MM.1S (cell line): ENCODE results near the gene MCTP2.

ENCODE experiments used
- EZH2 ChIP-seq: fragments of 300-600 bp; sonication (generic); optimal IDR thresholded peaks from 2 replicates; pipeline ENCODE3; 2017; ENCODE audit warnings: low read depth, mild to moderate bottlenecking, antibody characterized with exemption, low read length, mixed read lengths
- TF ChIP-seq, protein P1 (sequence below): fragments of 300-600 bp; sonication (generic); IDR thresholded peaks from 2 replicates; pipeline ENCODE4 v1.5.1; 2016; ENCODE audit warnings: antibody characterized with exemption, low read length, mixed read lengths

DNA sequence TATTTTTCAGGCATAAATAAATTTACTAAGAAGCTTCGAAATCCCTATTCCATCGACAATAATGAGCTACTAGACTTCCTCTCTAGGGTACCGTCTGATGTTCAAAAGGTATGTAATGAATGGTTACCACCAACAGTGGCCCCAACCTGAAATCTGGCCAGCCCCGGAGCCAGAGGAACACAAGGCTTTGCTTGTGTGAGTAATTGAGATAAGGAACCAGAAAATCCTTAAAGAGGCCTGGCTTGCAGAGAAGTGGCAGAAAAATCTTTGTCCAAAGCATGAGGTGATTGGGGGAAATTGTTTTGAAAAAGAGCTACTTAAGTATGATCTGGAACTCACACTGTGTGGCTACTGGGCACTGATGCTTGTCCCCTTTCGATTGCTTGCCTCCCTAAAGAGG, 245.3 kb downstream of the MCTP2 start:
- TF ChIP-seq, protein P1, sequence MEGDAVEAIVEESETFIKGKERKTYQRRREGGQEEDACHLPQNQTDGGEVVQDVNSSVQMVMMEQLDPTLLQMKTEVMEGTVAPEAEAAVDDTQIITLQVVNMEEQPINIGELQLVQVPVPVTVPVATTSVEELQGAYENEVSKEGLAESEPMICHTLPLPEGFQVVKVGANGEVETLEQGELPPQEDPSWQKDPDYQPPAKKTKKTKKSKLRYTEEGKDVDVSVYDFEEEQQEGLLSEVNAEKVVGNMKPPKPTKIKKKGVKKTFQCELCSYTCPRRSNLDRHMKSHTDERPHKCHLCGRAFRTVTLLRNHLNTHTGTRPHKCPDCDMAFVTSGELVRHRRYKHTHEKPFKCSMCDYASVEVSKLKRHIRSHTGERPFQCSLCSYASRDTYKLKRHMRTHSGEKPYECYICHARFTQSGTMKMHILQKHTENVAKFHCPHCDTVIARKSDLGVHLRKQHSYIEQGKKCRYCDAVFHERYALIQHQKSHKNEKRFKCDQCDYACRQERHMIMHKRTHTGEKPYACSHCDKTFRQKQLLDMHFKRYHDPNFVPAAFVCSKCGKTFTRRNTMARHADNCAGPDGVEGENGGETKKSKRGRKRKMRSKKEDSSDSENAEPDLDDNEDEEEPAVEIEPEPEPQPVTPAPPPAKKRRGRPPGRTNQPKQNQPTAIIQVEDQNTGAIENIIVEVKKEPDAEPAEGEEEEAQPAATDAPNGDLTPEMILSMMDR = no peak
- no peak for TF ChIP-seq EZH2
